IMR-90 (cell line): ENCODE data around the gene CCDC148. TPM values are rescaled to one million over a fixed set of nuclear protein-coding genes. Genes with fewer than 3 reads are reported as not detected.

Experiments used
- ATAC-seq: fragments of 200-7000 bp; cut with Tn5 transposase; 2 replicates; pipeline ENCODE4 v1.9.1; 2020; ENCODE audit warnings: low read depth, mild to moderate bottlenecking, moderate library complexity
- BruUV-seq: library from RNA; stranded (reverse); fragments of 400-500 nt; replicated peaks from 2 replicates; lab custom pipeline; 2021; lab: Mats Ljungman, UMichigan
- CTCF ChIA-PET: fragments of 300-600 bp; formaldehyde crosslinking; extraction: SDS; loops from one replicate; lab custom pipeline; 2021; ENCODE audit warnings: antibody characterized with exemption; lab: Yijun Ruan, JAX
- POLR2A ChIA-PET: fragments of 300-600 bp; sonication (Branson Sonifier 250); formaldehyde crosslinking; loops from one replicate; lab custom pipeline; 2022; ENCODE audit warnings: antibody characterized with exemption; ENCODE audit not compliant: unreplicated experiment; lab: Charles Lee
- DNase-seq: peaks from one replicate; pipeline ENCODE4 v3.0.0; 2013
- H2AFZ ChIP-seq: replicated peaks from 2 replicates; pipeline ENCODE3; 2013; ENCODE audit warnings: low read length, mild to moderate bottlenecking; ENCODE audit not compliant: poor library complexity
- H2AK5ac ChIP-seq: 2 replicates; pipeline ENCODE4 v1.6.1; 2013; ENCODE audit warnings: low read depth, low read length, inconsistent platforms
- H2AK9ac ChIP-seq: replicated peaks from 2 replicates; pipeline ENCODE3; 2013; ENCODE audit warnings: mild to moderate bottlenecking, low read depth, low read length, moderate library complexity; ENCODE audit not compliant: poor library complexity
- H2BK120ac ChIP-seq: 2 replicates; pipeline ENCODE4 v1.6.1; 2013; ENCODE audit warnings: low read depth, low read length, inconsistent platforms
- H2BK15ac ChIP-seq: 3 replicates; pipeline ENCODE4 v1.6.1; 2013; ENCODE audit warnings: low read depth, low read length, inconsistent platforms
- H2BK20ac ChIP-seq: 2 replicates; pipeline ENCODE4 v1.6.1; 2013; ENCODE audit warnings: low read depth, mild to moderate bottlenecking, inconsistent platforms, low read length, moderate library complexity
- H2BK5ac ChIP-seq: 2 replicates; pipeline ENCODE4 v1.6.1; 2013; ENCODE audit warnings: mild to moderate bottlenecking, low read depth, low read length, inconsistent platforms; ENCODE audit not compliant: poor library complexity, severe bottlenecking
- H3K14ac ChIP-seq: replicated peaks from 2 replicates; pipeline ENCODE4 v1.6.1; 2013; ENCODE audit warnings: low read depth, low read length, inconsistent platforms
- H3K18ac ChIP-seq: 2 replicates; pipeline ENCODE4 v1.6.1; 2013; ENCODE audit warnings: low read depth, low read length, control low read depth
- H3K23ac ChIP-seq: 2 replicates; pipeline ENCODE4 v1.6.1; 2013; ENCODE audit warnings: low read depth, low read length, inconsistent platforms
- H3K27ac ChIP-seq: 2 replicates; pipeline ENCODE4 v1.5.1; 2013; ENCODE audit warnings: mild to moderate bottlenecking, control low read depth, low read length; ENCODE audit not compliant: insufficient read depth
- H3K27me3 ChIP-seq: 2 replicates; pipeline ENCODE4 v1.6.1; 2013; ENCODE audit warnings: low read length; ENCODE audit not compliant: control insufficient read depth, insufficient read depth
- H3K36me3 ChIP-seq: 2 replicates; pipeline ENCODE4 v1.6.1; 2013; ENCODE audit warnings: low read length, mixed read lengths; ENCODE audit not compliant: control insufficient read depth, insufficient read depth
- H3K4ac ChIP-seq: 2 replicates; pipeline ENCODE4 v1.6.1; 2013; ENCODE audit warnings: low read depth, low read length, inconsistent platforms
- H3K4me1 ChIP-seq: 2 replicates; pipeline ENCODE4 v1.6.1; 2013; ENCODE audit warnings: low read length, mixed read lengths; ENCODE audit not compliant: control insufficient read depth, insufficient read depth
- H3K4me2 ChIP-seq: 2 replicates; pipeline ENCODE4 v1.6.1; 2013; ENCODE audit warnings: low read depth, mild to moderate bottlenecking, control low read depth, low read length, moderate library complexity
- H3K4me3 ChIP-seq: 2 replicates; pipeline ENCODE4 v1.5.1; 2013; ENCODE audit warnings: low read depth, mild to moderate bottlenecking, control low read depth, low read length, moderate library complexity; ENCODE audit not compliant: insufficient read depth
- H3K56ac ChIP-seq: 2 replicates; pipeline ENCODE4 v1.6.1; 2013; ENCODE audit warnings: low read length, inconsistent platforms; ENCODE audit not compliant: insufficient read depth; ENCODE audit errors: extremely low read depth
- H3K79me1 ChIP-seq, 2 experiments: 2 replicates each; pipeline ENCODE4 v1.6.1; 2013; ENCODE audit warnings: low read length in 2 of 2, inconsistent platforms in 1 of 2, low read depth in 1 of 2
- H3K9ac ChIP-seq: 2 replicates; pipeline ENCODE4 v1.6.1; 2013; ENCODE audit warnings: low read depth, low read length, control low read depth
- H3K9me1 ChIP-seq: 2 replicates; pipeline ENCODE4 v1.6.1; 2013; ENCODE audit warnings: low read length, inconsistent platforms; ENCODE audit not compliant: insufficient read depth
- H3K9me3 ChIP-seq: 2 replicates; pipeline ENCODE4 v1.6.1; 2013; ENCODE audit warnings: low read length; ENCODE audit not compliant: control insufficient read depth, insufficient read depth
- H4K20me1 ChIP-seq: 2 replicates; pipeline ENCODE4 v1.6.1; 2013; ENCODE audit warnings: low read length, inconsistent platforms; ENCODE audit not compliant: insufficient read depth
- H4K5ac ChIP-seq: 2 replicates; pipeline ENCODE4 v1.6.1; 2013; ENCODE audit warnings: mild to moderate bottlenecking, low read depth, low read length, control low read depth
- H4K8ac ChIP-seq, 2 experiments: 2 replicates each; pipeline ENCODE4 v1.6.1; 2013; ENCODE audit warnings: low read depth in 2 of 2, low read length in 2 of 2, control low read depth in 1 of 2, inconsistent platforms in 1 of 2
- H4K91ac ChIP-seq: 2 replicates; pipeline ENCODE4 v1.6.1; 2013; ENCODE audit warnings: low read depth, low read length, inconsistent platforms; ENCODE audit not compliant: insufficient read depth
- FOS ChIP-seq: fragments of 150-350 bp; IDR thresholded peaks from 2 replicates; pipeline ENCODE4 v1.6.1; 2016; ENCODE audit warnings: low read depth, low read length
- MAZ ChIP-seq: IDR thresholded peaks from 2 replicates; pipeline ENCODE4 v1.6.1; 2012; ENCODE audit warnings: low read depth, mild to moderate bottlenecking, low read length, improper control_type of control experiment, moderate library complexity, borderline replicate concordance
- MXI1 ChIP-seq: IDR thresholded peaks from 2 replicates; pipeline ENCODE4 v1.6.1; 2012; ENCODE audit warnings: low read depth, mild to moderate bottlenecking, low read length, moderate library complexity, borderline replicate concordance
- RAD21 ChIP-seq: IDR thresholded peaks from 2 replicates; pipeline ENCODE4 v1.6.1; 2012; ENCODE audit warnings: low read length, improper control_type of control experiment
- RFX5 ChIP-seq: IDR thresholded peaks from 2 replicates; pipeline ENCODE4 v1.8.0; 2012; ENCODE audit warnings: low read depth, mild to moderate bottlenecking, low read length, moderate library complexity
- WGBS, 2 experiments: methylation state at CpG; one replicate each; pipeline versions ENCODE4 v1.1.5 to v1.1.7; 2013; ENCODE audit warnings: missing lambda C conversion rate in 2 of 2; ENCODE audit not compliant: insufficient read length in 1 of 2; ENCODE audit errors: extremely low coverage in 2 of 2; 5-methylcytosine and 5-hydroxymethylcytosine counted together
- dilution Hi-C: fragments of 300-500 bp; cut with HindIII; formaldehyde crosslinking; loops from one replicate; pipeline ENCODE4 v1.14.3; 2018; ENCODE audit warnings: low sequenced_read_pairs; ENCODE audit not compliant: unreplicated experiment
- in situ Hi-C: fragments of 300-500 bp; cut with MboI; formaldehyde crosslinking; loops from 3 replicates; pipeline ENCODE4 v1.14.3; 2019; ENCODE audit warnings: low sequenced_read_pairs, inconsistent platforms, mixed read lengths
- intact Hi-C: fragments of 100-400 bp; cut with micrococcal nuclease; formaldehyde crosslinking; loops from 2 replicates; pipeline ENCODE4 v1.10.0; 2022
- polyA plus RNA-seq, 3 experiments: library from polyadenylated mRNA; depleted of rRNA; stranded (reverse); fragments of >200 nt; gene quantifications; 2 replicates each; pipeline ENCODE4 v1.2.3, GENCODE V29; 2012; ENCODE audit warnings: low replicate concordance in 1 of 3
- total RNA-seq: library from RNA; depleted of rRNA; stranded (reverse); fragments of >200 nt; gene quantifications from 2 replicates; pipeline ENCODE4 v1.2.3, GENCODE V29; 2012
- TF ChIP-seq, protein P1 (sequence below): fragments of 150-350 bp; IDR thresholded peaks from 2 replicates; pipeline ENCODE4 v1.6.1; 2017; ENCODE audit warnings: mild to moderate bottlenecking, antibody characterized with exemption, low read length, low read depth
- TF ChIP-seq, protein P2 (sequence below): conservative IDR thresholded peaks from 2 replicates; pipeline ENCODE4 v1.5.1; 2012; ENCODE audit warnings: mild to moderate bottlenecking, low read depth, low read length, improper control_type of control experiment
- TF ChIP-seq, protein P3 (sequence below): fragments of 150-350 bp; IDR thresholded peaks from 2 replicates; pipeline ENCODE4 v1.6.1; 2016; ENCODE audit warnings: low read depth, mild to moderate bottlenecking, low read length, moderate library complexity, borderline replicate concordance

The CCDC148 gene
- total and polyA plus RNA-seq, 2 of the 4 experiments (the other 2 are of a cell fraction): 0.18 to 0.31 TPM

DNA sequence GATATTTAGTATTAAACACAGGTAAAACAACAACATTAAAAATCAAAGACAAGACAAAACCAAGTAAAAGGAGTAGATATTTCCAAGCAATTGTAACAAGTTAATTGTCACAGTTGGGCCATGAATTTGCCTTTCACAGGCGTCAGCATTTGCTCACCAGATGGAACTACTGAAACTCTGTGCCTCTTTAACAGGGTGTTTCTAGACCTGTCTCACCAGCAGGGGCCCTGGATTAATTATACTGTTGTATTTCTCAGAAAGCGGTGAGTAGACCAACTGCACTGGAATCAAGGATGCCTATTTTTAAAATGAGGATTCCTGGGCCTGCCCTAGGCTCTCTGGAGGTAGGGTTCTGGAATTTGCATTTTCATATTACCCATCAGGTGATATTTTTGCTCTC, 262.3 kb downstream of the CCDC148 start:
- Histone ChIP-seq H2AFZ (no peak overlapping the region), H3K14ac (no peak overlapping the region), H4K91ac (no peak overlapping the region), H3K23ac (no peak overlapping the region), H3K4me3 (no peak overlapping the region), H4K8ac (no peak overlapping the region), H3K27ac (no peak overlapping the region), H3K9ac (no peak overlapping the region), H4K20me1 (no peaks in the 10 kb centered on the region), H3K36me3 (no peaks in the 10 kb centered on the region), H2AK9ac (no peak overlapping the region), H3K9me1 (no peaks in the 10 kb centered on the region), H3K4me2 (no peak overlapping the region), H3K79me1 (no peaks in the 10 kb centered on the region), H2BK5ac (no peak overlapping the region), H3K4ac (no peak overlapping the region), H2BK120ac (no peak overlapping the region), H2AK5ac (no peak overlapping the region), H3K18ac (no peak overlapping the region), H3K27me3 (no peaks in the 10 kb centered on the region), H4K5ac (no peak overlapping the region), H3K56ac (no peak overlapping the region), H3K9me3 (no peaks in the 10 kb centered on the region), H2BK20ac (no peak overlapping the region), H3K4me1 (no peaks in the 10 kb centered on the region), H2BK15ac (no peak overlapping the region)
- intact Hi-C loops (no loop called here), in situ Hi-C loops (no loop called here), dilution Hi-C loops (no loop called here)
- CTCF ChIA-PET: no interaction called here
- no peak for DNase-seq
- no TSS peak for BruUV-seq
- TF ChIP-seq, protein P1, sequence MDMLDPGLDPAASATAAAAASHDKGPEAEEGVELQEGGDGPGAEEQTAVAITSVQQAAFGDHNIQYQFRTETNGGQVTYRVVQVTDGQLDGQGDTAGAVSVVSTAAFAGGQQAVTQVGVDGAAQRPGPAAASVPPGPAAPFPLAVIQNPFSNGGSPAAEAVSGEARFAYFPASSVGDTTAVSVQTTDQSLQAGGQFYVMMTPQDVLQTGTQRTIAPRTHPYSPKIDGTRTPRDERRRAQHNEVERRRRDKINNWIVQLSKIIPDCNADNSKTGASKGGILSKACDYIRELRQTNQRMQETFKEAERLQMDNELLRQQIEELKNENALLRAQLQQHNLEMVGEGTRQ: no peak
- TF ChIP-seq RFX5 (no peak), MXI1 (no peak), RAD21 (no peak), MAZ (no peak), FOS (no peak)
- TF ChIP-seq, protein P2, sequence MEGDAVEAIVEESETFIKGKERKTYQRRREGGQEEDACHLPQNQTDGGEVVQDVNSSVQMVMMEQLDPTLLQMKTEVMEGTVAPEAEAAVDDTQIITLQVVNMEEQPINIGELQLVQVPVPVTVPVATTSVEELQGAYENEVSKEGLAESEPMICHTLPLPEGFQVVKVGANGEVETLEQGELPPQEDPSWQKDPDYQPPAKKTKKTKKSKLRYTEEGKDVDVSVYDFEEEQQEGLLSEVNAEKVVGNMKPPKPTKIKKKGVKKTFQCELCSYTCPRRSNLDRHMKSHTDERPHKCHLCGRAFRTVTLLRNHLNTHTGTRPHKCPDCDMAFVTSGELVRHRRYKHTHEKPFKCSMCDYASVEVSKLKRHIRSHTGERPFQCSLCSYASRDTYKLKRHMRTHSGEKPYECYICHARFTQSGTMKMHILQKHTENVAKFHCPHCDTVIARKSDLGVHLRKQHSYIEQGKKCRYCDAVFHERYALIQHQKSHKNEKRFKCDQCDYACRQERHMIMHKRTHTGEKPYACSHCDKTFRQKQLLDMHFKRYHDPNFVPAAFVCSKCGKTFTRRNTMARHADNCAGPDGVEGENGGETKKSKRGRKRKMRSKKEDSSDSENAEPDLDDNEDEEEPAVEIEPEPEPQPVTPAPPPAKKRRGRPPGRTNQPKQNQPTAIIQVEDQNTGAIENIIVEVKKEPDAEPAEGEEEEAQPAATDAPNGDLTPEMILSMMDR: no peak
- TF ChIP-seq, protein P3, sequence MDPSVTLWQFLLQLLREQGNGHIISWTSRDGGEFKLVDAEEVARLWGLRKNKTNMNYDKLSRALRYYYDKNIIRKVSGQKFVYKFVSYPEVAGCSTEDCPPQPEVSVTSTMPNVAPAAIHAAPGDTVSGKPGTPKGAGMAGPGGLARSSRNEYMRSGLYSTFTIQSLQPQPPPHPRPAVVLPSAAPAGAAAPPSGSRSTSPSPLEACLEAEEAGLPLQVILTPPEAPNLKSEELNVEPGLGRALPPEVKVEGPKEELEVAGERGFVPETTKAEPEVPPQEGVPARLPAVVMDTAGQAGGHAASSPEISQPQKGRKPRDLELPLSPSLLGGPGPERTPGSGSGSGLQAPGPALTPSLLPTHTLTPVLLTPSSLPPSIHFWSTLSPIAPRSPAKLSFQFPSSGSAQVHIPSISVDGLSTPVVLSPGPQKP: no peak
- whole genome bisulfite sequencing, 2 experiments: no CpG with 5 or more reads among the region's 2 CpGs
- no peak for ATAC-seq
- POLR2A ChIA-PET: no interaction called here
